GM18502 (cell line): ENCODE data around the gene PTPN7.
A peak's percentile ranks its signal among the peaks of the same experiment; 100 is the strongest.
"Not testable (repeated sequence)": the region's sequence is repeated elsewhere in the genome, so short reads cannot be mapped to it uniquely, and the experiment has no call there.

Experiments used
- ATAC-seq: cut with Tn5 transposase; IDR thresholded peaks from one replicate; pipeline ENCODE4 v1.9.1; 2021; ENCODE audit warnings: mild to moderate bottlenecking; ENCODE audit not compliant: unreplicated experiment, poor library complexity

PTPN7 gene

GRCh38 chr1:202189918-202190715, 29.7 kb upstream of the PTPN7 start:
- ATAC-seq = no peak

DNA sequence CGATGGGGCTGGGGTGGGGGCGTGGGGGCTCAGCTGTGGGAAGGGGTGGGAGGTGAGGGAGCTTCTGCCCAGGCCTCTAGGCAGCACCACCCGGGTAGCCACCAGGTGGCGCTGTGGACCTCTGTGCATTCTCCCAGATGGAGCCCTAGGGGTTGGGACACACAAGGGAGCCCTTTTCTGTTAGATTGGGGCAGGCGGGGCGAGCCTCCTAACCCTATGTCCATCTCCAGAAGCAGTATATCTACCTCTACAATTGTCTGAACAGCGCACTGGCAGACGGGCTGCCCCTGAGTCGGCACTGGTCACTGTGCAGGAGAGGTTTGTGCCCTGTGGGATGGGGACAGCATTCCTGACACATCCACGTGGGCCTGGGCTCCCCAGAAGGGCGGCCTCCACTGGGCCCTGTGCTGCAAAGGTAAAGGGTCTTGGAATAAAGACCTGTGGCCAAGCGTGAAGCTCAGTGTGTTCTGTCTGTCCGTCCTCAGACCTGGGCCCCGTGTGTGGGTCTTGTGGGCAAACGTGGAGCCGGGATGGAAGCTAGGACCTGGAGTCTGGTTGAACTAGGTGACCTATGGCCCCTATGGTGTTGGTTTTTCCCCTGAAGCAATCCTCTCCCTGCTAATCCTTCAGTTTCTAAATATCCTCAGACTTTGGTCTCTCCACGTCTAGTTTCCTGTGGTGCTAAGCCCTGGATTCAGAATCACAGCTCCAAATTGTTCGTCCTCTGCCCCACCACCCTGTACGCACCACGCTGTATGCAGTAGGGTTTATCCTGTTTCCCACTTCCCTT, 28.8 kb upstream of the PTPN7 start:
- ATAC-seq = peak; percentile 41

GRCh38 chr1:202187697-202188407, 27.4 kb upstream of the PTPN7 start:
- no peak for ATAC-seq

- no peak for ATAC-seq
Observed at GRCh38 chr1:202187041-202187671, 26.8 kb upstream of the PTPN7 start.

- ATAC-seq = no peak
Observed at GRCh38 chr1:202186327-202186726, 25.9 kb upstream of the PTPN7 start.

DNA sequence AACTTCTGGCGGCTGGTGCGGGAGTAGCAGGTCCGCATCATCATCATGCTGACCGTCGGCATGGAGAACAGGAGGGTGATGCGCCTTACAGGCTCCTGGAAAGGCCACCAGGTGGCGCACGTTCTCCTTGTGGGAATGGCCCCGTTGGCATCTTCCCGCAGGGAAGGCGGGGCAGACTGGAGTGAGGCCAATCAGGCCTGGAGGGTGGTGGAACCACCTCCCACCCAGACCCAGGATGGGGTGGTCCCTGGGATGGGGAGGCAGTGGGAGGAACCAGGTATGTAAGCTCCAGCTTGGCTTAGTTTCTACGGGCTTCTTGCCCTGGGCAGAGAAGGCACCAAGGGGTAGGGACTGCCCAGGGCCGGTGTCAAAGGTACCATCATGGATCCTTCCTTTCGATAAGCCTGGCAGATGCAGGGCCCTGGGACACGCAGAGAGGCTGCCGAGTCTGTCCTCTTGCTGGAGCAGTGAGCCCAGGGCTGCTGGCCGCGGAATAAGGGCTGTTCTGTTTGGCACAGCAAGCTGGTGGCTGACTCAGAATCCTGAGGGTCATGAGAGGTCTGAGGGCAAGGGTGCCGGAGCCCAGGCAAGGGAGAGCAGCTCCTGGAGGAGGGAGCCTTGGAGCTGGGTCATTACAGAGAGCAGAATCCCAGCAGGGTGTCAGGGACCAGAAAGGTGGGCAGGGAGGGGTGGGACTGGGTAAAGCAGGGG, 24.5 kb upstream of the PTPN7 start:
- peak; percentile 65 for ATAC-seq

DNA sequence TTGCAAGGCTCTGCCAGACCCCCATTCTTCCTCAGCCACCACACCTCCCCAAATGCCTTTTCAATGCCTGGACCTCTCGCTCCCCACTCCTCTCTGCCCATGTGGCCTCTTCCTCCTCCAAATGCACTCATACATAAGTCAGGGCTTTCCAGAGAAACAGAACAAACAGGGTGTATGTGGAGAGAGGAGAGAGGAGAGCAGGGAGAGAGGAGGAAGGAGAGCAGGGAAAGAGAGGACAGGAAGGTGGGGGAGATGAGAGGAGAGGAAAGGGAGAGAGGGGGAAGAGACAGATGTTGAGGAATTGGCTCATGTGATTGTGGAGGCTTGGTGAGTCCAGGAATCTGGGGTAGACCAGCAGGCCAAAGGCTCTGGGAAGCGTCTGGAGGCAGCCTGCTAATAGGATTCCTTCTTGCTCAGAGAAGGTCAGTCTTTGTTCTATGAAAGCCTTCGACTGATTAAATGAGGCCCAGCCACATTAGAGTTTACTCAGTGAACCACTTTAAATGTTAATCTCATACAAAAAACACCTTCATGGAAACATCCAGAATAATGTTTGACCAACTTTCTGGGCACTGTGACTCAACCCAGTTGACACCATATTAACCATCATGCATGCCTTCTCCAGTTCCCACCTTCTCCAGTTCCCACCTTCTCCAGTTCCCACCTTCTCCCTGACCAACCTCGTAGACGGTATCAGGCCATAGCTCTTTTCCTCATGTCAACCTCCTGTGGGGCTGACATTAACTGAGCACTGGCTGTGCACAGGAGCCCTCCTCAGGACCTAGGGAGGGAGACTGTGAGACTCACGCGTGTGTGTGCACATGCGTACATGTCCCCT, 21.9 kb upstream of the PTPN7 start:
- ATAC-seq = no peak

DNA sequence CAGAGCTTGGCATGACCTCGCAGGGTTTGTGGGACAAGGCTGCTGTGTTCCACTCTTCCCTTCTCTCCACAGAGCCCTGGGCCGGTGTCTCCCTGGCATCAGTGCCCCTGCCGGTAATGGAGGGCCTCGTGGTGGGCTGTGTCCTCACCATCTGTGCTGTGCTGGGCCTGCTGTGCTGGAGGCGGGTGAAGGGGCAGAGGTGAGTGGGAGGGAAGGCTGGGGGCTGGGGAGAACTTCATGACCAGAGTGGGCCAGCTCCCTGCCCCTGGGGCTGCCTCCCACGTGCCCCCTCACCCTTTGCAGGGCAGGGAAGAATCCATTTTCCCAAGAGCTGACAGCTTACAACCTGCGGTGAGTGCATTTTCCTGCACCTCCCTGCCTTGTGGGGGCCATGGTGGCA, 21.2 kb upstream of the PTPN7 start:
- no peak for ATAC-seq

DNA sequence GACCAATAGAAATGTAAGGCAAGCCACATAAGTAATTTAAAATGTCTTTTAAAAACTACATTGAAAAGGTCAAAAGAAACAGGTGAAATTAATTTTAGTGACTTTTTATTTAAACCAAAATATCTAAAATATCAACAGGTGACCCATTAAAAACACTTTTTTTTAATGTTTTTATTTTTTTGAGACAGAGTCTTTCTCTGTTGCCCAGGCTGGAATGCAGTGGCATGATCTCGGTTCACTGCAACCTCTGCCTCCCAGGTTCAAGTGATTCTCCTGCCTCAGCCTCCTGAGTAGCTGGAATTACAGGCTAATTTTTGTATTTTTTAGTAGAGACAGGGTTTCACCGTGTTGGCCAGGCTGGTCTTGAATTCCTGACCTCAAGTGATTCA, 20.3 kb upstream of the PTPN7 start:
- not testable (repeated sequence) for ATAC-seq

GRCh38 chr1:202179828-202180750, 19.7 kb upstream of the PTPN7 start:
- no peak for ATAC-seq

DNA sequence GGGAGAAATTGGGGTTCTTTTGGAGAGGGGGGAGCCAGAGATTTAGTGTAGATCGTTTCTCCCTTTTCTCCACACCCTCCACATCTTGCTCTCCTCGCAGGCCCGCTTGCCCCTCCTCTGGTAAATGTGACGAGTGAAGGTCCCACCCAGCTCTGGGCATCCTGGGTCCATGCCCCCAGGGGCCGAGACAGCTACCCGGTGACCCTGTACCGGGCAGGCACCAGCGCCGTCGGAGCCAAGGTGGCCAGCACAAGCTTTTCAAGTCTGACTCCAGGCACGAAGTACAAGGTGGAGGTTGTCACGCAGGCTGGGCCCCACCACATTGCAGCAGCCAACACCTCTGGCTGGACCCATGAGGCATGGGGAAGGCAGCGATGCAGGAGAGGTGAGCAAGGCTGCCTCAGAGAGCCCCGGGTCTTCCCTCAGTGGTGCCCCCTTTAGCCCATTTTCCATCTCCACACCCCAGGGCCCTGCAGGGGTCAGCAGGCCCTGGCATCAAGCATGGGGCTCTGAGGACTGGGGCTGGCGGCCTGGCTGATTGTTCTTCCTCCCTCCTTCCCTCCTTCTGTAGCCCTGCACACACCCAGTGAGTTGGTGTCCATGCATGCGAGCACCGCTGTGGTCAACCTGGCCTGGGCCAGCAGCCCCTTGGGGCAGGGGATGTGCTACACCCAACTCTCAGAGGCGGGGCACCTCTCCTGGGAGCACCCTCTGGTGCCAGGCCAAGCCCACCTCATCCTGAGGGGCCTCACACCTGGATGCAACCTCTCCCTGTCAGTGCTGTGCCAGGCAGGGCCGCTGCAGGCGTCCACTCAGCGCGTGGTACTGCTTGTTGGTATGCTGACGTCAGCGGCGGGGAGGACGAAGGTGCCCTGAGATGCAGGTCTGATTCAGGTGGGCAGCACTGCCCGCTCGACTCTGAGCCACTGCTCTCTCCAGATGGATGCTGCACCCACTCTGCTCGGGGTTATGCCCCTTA, 16.8 kb upstream of the PTPN7 start:
- no peak for ATAC-seq

GRCh38 chr1:202173993-202174392, 13.6 kb upstream of the PTPN7 start:
- no peak for ATAC-seq

DNA sequence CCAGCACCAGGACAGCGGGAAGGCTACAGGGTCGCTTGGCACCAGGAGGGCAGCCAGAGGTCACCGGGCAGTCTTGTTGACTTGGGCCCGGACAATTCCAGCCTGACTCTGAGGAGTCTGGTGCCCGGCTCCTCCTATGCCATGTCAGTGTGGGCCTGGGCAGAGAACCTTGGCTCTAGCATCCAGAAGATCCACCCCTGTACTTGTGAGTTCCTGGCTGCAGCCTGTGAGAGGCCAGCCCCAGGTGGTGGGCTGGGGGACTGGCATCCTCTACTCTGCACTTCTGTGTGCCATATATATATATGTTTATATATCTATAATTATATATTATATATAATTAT, 11.6 kb upstream of the PTPN7 start:
- no peak for ATAC-seq

- ATAC-seq = no peak
Observed at GRCh38 chr1:202171292-202172014, 11.1 kb upstream of the PTPN7 start.

- ATAC-seq = no peak
Observed at GRCh38 chr1:202170726-202171125, 10.3 kb upstream of the PTPN7 start.

DNA sequence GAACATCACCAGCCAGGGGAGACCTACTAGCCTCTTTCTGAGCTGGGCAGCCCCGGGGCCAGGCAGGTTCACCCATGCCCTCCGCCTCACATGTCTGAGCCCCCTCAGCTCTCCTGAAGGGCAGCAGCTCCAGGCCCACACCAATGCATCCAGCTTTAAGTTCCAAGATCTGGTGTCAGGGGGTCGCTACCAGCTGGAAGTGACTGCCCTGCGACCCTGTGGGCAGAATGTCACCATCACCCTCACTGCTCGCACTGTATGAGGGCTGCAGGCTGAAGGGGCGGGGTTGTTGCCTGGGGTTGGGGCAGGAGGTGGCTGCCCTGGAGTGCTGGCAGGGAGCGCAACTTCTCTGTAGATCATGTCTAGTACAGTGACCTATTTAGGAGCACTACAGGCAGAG, 8.5 kb upstream of the PTPN7 start:
- ATAC-seq = no peak
